Loucy (cell line): ENCODE results near the gene MYO18B.

Source experiments
- H2AFZ ChIP-seq: fragments of 200-600 bp; sonication (generic); 2 replicates; pipeline ENCODE4 v1.6.0; 2016; ENCODE audit warnings: antibody characterized with exemption, mild to moderate bottlenecking, low read length, moderate library complexity
- H3F3A ChIP-seq: fragments of 200-600 bp; 2 replicates; pipeline ENCODE4 v1.6.0; 2016; ENCODE audit warnings: antibody characterized with exemption, low read depth, mild to moderate bottlenecking
- H3K27me3 ChIP-seq: fragments of 200-600 bp; sonication (generic); 2 replicates; pipeline ENCODE4 v1.6.1; 2014; ENCODE audit warnings: low read length, mild to moderate bottlenecking; ENCODE audit not compliant: insufficient read depth, poor library complexity, severe bottlenecking
- H3K36me3 ChIP-seq: fragments of 200-600 bp; sonication (generic); 2 replicates; pipeline ENCODE4 v1.6.1; 2016; ENCODE audit warnings: low read length; ENCODE audit not compliant: insufficient read depth
- H3K4me1 ChIP-seq: fragments of 200-600 bp; sonication (generic); 2 replicates; pipeline ENCODE4 v1.5.1; 2014; ENCODE audit warnings: low read length, mild to moderate bottlenecking; ENCODE audit not compliant: insufficient read depth, poor library complexity, severe bottlenecking
- H3K4me2 ChIP-seq: fragments of 200-600 bp; sonication (generic); 2 replicates; pipeline ENCODE4 v1.6.0; 2014; ENCODE audit warnings: antibody characterized with exemption, low read length, low read depth, mild to moderate bottlenecking; ENCODE audit not compliant: poor library complexity, severe bottlenecking
- H3K4me3 ChIP-seq: fragments of 200-600 bp; sonication (generic); 2 replicates; pipeline ENCODE4 v1.5.1; 2014; ENCODE audit warnings: low read length, mild to moderate bottlenecking, mixed read lengths; ENCODE audit not compliant: poor library complexity, severe bottlenecking
- H3K79me2 ChIP-seq: fragments of 200-600 bp; sonication (generic); 2 replicates; pipeline ENCODE4 v1.6.1; 2014; ENCODE audit warnings: low read length; ENCODE audit not compliant: insufficient read depth
- H3K9ac ChIP-seq: fragments of 200-600 bp; sonication (generic); 2 replicates; pipeline ENCODE4 v1.6.0; 2014; ENCODE audit warnings: mild to moderate bottlenecking, low read depth, low read length, moderate library complexity; ENCODE audit not compliant: poor library complexity, severe bottlenecking
- H3K9me2 ChIP-seq: fragments of 200-600 bp; sonication (generic); replicated peaks from 2 replicates; pipeline ENCODE4 v1.6.1; 2016; ENCODE audit warnings: low read depth, low read length, mixed read lengths
- H3K9me3 ChIP-seq: fragments of 200-600 bp; sonication (generic); 2 replicates; pipeline ENCODE4 v1.6.1; 2014; ENCODE audit warnings: mild to moderate bottlenecking, antibody characterized with exemption, low read length, low read depth; ENCODE audit not compliant: insufficient read depth
- H4K20me1 ChIP-seq: fragments of 200-600 bp; sonication (generic); 2 replicates; pipeline ENCODE4 v1.6.0; 2014; ENCODE audit warnings: antibody characterized with exemption, low read length, mild to moderate bottlenecking; ENCODE audit not compliant: insufficient read depth, poor library complexity, severe bottlenecking
- EZH2phosphoT487 ChIP-seq: fragments of 200-600 bp; IDR thresholded peaks from 2 replicates; pipeline ENCODE4 v1.6.1; 2018; ENCODE audit warnings: antibody characterized with exemption, mild to moderate bottlenecking, moderate library complexity, borderline replicate concordance
- TF ChIP-seq, protein P1 (sequence below): fragments of 200-600 bp; sonication (generic); conservative IDR thresholded peaks from 2 replicates; pipeline ENCODE4 v1.5.1; 2014; ENCODE audit warnings: mild to moderate bottlenecking, antibody characterized with exemption, low read length

MYO18B gene

GRCh38 chr22:25828422-25828821, 86.4 kb downstream of the MYO18B start:
- Histone ChIP-seq H3K9me3 (no peaks in the 10 kb centered on the region), H3K79me2 (no peaks in the 10 kb centered on the region), H3K36me3 (no peaks in the 10 kb centered on the region), H3K4me3 (no peak overlapping the region), H3K27me3 (no peaks in the 10 kb centered on the region), H3K4me2 (no peak overlapping the region), H3K4me1 (no peaks in the 10 kb centered on the region), H3K9me2 (no peaks in the 10 kb centered on the region), H4K20me1 (no peaks in the 10 kb centered on the region), H3K9ac (no peak overlapping the region), H3F3A (no peaks in the 10 kb centered on the region), H2AFZ (no peak overlapping the region)
- TF ChIP-seq, protein P1, sequence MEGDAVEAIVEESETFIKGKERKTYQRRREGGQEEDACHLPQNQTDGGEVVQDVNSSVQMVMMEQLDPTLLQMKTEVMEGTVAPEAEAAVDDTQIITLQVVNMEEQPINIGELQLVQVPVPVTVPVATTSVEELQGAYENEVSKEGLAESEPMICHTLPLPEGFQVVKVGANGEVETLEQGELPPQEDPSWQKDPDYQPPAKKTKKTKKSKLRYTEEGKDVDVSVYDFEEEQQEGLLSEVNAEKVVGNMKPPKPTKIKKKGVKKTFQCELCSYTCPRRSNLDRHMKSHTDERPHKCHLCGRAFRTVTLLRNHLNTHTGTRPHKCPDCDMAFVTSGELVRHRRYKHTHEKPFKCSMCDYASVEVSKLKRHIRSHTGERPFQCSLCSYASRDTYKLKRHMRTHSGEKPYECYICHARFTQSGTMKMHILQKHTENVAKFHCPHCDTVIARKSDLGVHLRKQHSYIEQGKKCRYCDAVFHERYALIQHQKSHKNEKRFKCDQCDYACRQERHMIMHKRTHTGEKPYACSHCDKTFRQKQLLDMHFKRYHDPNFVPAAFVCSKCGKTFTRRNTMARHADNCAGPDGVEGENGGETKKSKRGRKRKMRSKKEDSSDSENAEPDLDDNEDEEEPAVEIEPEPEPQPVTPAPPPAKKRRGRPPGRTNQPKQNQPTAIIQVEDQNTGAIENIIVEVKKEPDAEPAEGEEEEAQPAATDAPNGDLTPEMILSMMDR = no peak
- TF ChIP-seq EZH2phosphoT487 = no peak

- H3K27me3 ChIP-seq = no peaks in the 10 kb centered on the region
- TF ChIP-seq, protein P1 = no peak
- no peak for TF ChIP-seq EZH2phosphoT487
- no peaks in the 10 kb centered on the region for H3K9me2 ChIP-seq
Observed at GRCh38 chr22:25829237-25829636, 87.2 kb downstream of the MYO18B start.

GRCh38 chr22:25829808-25830777, 88.1 kb downstream of the MYO18B start:
- Histone ChIP-seq H2AFZ (no peak overlapping the region), H4K20me1 (no peaks in the 10 kb centered on the region), H3K27me3 (no peaks in the 10 kb centered on the region), H3F3A (no peaks in the 10 kb centered on the region), H3K4me3 (no peak overlapping the region), H3K36me3 (no peaks in the 10 kb centered on the region), H3K9me2 (no peaks in the 10 kb centered on the region), H3K9ac (no peak overlapping the region), H3K79me2 (no peaks in the 10 kb centered on the region), H3K4me2 (no peak overlapping the region), H3K4me1 (no peaks in the 10 kb centered on the region), H3K9me3 (no peaks in the 10 kb centered on the region)
- TF ChIP-seq, protein P1 = no peak
- TF ChIP-seq EZH2phosphoT487 = no peak

More at GRCh38 chr22:25829237-25829636, 87.2 kb downstream of the MYO18B start:
- Histone ChIP-seq H3F3A (no peaks in the 10 kb centered on the region), H3K79me2 (no peaks in the 10 kb centered on the region), H3K4me2 (no peak overlapping the region), H3K36me3 (no peaks in the 10 kb centered on the region), H3K4me1 (no peaks in the 10 kb centered on the region), H4K20me1 (no peaks in the 10 kb centered on the region), H2AFZ (no peak overlapping the region), H3K4me3 (no peak overlapping the region), H3K9me3 (no peaks in the 10 kb centered on the region), H3K9ac (no peak overlapping the region)
